ENCODE data around the gene SLC39A6. TPM values are rescaled to one million over a fixed set of nuclear protein-coding genes. Genes with fewer than 3 reads are reported as not detected.

Gene SLC39A6
- total and polyA plus RNA-seq, 2 donors (not counting 3 experiments of a cell fraction or from before 2014, with no cell fraction given), result 13.8 to 23.1 TPM

DNA sequence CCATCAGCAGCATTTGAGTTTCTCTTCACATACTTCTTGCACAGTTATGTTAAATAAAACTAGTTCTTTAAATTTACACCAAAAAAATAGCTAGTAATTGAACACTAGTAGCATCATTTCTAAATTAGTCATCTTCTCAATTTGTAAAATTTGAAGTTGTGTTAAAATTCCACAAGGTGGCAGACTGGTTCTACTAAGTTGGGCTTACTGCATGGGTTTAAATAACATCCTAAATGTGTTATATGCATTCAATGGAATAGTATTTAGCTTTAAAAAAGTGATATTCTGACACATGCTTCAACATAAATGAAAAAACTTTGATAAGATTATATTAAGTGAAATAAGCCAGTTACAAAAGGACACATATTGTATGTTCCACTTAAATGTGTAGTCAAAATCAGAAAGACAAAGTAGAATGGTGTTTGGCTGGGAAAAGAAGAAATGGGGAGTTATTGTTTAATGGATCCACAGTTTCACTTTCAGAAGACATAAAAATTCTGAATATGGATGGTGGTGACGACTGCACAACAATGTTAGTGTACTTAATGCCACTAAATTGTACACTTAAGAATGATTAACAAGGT, 33.1 kb downstream of the SLC39A6 start:
- intact Hi-C loops (cut with micrococcal nuclease) (loop anchor here (1.0 to 10.0 kb wide), 9 partner anchors 33 to 711 kb away; partner anchors contain the start of genes ELP2 and SLC39A6), dilution Hi-C loops (cut with MboI; ENCODE audit: extremely low pct_ligation_motif_present, low sequenced_read_pairs) (no loop called here)
- POLR2A ChIA-PET, result no interaction called here
- Histone ChIP-seq H2AFZ (ENCODE audit: low read depth, low read length) (no peak overlapping the region), H3K27ac (ENCODE audit: insufficient read depth, low read depth, low read length) (no peak overlapping the region), H3K4me1 (ENCODE audit: control insufficient read depth, extremely low read depth, insufficient read depth, low read length) (no peaks in the 10 kb centered on the region), H4K20me1 (replicated peaks; ENCODE audit: control insufficient read depth, extremely low read depth, insufficient read depth, low read length) (no peaks in the 10 kb centered on the region), H3K79me2 (ENCODE audit: control insufficient read depth, insufficient read depth, low read length) (no peaks in the 10 kb centered on the region), H3K4me2 (ENCODE audit: insufficient read depth, low read length) (no peak overlapping the region), H3K4me3 (replicated peaks in 1 of 3; ENCODE audit: insufficient read depth in 1 of 3, low read depth in 1 of 3, low read length in 3 of 3) (no peak overlapping the region), H3K9me1 (replicated peaks; ENCODE audit: control insufficient read depth, extremely low read depth, insufficient read depth, low read length) (no peaks in the 10 kb centered on the region), H3K9me3 (replicated peaks; ENCODE audit: control insufficient read depth, insufficient read depth, low read length) (no peaks in the 10 kb centered on the region), H3K9ac (replicated peaks; ENCODE audit: extremely low read depth, insufficient read depth, low read length) (no peak overlapping the region), H3K27me3 (ENCODE audit: control insufficient read depth in 2 of 2, insufficient read depth in 2 of 2, low read length in 2 of 2) (peaks cover 17 to 18% of the 10 kb centered on the region in 2 experiments), H3K36me3 (ENCODE audit: control insufficient read depth in 2 of 2, extremely low read depth in 1 of 2, insufficient read depth in 2 of 2, low read length in 2 of 2) (no peaks in the 10 kb centered on the region)
- FAIRE-seq (peak; percentile 66), DNase-seq (ENCODE audit: low read depth, low spot score) (peak; percentile 55)
- peak; percentile 16 for TF ChIP-seq FOS (IDR thresholded peaks at IDR 0.05; ENCODE audit: borderline replicate concordance, insufficient read depth, low read length)
- TF ChIP-seq, protein P1, sequence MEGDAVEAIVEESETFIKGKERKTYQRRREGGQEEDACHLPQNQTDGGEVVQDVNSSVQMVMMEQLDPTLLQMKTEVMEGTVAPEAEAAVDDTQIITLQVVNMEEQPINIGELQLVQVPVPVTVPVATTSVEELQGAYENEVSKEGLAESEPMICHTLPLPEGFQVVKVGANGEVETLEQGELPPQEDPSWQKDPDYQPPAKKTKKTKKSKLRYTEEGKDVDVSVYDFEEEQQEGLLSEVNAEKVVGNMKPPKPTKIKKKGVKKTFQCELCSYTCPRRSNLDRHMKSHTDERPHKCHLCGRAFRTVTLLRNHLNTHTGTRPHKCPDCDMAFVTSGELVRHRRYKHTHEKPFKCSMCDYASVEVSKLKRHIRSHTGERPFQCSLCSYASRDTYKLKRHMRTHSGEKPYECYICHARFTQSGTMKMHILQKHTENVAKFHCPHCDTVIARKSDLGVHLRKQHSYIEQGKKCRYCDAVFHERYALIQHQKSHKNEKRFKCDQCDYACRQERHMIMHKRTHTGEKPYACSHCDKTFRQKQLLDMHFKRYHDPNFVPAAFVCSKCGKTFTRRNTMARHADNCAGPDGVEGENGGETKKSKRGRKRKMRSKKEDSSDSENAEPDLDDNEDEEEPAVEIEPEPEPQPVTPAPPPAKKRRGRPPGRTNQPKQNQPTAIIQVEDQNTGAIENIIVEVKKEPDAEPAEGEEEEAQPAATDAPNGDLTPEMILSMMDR (IDR thresholded peaks at IDR 0.05; ENCODE audit: extremely low read depth in 1 of 2, insufficient read depth in 1 of 2, low read depth in 1 of 2, low read length in 2 of 2), result peak; percentile 19 to 29
- no peak for TF ChIP-seq EZH2 (IDR thresholded peaks at IDR 0.05; ENCODE audit: borderline replicate concordance, low read depth, low read length, severe bottlenecking)
- no peak for TF ChIP-seq JUN (IDR thresholded peaks at IDR 0.05; ENCODE audit: borderline replicate concordance, insufficient read depth, insufficient read length, low read depth)
- no peak for TF ChIP-seq GATA2 (IDR thresholded peaks at IDR 0.05; ENCODE audit: insufficient read depth, insufficient read length, low read depth, low read length)
- TF ChIP-seq, protein P2, sequence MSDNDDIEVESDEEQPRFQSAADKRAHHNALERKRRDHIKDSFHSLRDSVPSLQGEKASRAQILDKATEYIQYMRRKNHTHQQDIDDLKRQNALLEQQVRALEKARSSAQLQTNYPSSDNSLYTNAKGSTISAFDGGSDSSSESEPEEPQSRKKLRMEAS (IDR thresholded peaks at IDR 0.05; ENCODE audit: insufficient read depth, insufficient read length), result no peak
- no peak for TF ChIP-seq POLR2AphosphoS5 (IDR thresholded peaks at IDR 0.05; ENCODE audit: insufficient read depth, low read depth, low read length)
- CTCF ChIA-PET, result interaction anchor here (0.5 to 7.1 kb wide), 56 partner anchors 9 to 714 kb away, joined by 3 to 386 read pairs (median 4); partner anchors contain the start of genes ELP2, FHOD3, MOCOS and RPRD1A
- BruUV-seq (replicated peaks), result no TSS peak
